HG03432 (cell line): ENCODE results near the gene PRKAA1.
"Not testable (repeated sequence)": the region's sequence is repeated elsewhere in the genome, so short reads cannot be mapped to it uniquely, and the experiment has no call there.

ENCODE experiments used
- ATAC-seq: cut with Tn5 transposase; IDR thresholded peaks from one replicate; pipeline ENCODE4 v1.9.1; 2021; ENCODE audit warnings: mild to moderate bottlenecking, moderate library complexity; ENCODE audit not compliant: unreplicated experiment

The PRKAA1 gene

DNA sequence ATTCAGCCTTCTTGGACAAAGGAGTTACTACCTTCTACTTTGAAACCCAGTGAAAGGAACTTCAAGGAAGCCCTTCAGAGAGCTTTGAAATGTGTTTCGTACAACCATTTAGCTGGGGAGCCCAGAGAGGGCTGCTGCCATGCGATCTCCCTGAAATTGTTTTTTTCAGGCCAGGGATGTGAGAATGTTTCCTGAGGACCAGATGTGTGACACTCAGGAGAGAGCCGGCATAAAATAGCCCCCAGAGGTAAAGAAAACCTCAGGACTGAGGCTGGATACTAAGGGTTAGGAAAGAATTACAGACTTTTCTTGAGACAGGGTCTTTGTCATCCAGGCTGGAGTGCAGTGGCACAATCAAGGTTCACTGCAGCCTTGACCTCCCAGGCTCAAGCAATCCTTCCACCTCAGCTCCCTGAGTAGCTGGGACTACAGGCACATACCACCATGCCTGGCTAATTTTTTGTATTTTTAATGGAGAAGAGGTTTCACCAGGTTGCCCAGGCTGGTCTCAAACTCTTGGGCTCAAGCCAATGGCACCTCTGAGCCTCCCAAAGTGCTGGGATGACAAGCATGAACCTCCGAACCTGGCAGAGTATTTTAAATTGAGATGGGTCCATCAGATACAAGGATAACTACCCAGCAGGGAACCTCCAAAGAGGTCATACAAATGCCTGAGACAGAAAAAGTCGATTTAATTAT is 28.5 kb upstream of the PRKAA1 start:
- no peak for ATAC-seq

- not testable (repeated sequence) for ATAC-seq
These were observed 27.4 kb upstream of the PRKAA1 start for GRCh38 chr5:40825461-40826043.

GRCh38 chr5:40823459-40823858 is 25.3 kb upstream of the PRKAA1 start:
- no peak for ATAC-seq

DNA sequence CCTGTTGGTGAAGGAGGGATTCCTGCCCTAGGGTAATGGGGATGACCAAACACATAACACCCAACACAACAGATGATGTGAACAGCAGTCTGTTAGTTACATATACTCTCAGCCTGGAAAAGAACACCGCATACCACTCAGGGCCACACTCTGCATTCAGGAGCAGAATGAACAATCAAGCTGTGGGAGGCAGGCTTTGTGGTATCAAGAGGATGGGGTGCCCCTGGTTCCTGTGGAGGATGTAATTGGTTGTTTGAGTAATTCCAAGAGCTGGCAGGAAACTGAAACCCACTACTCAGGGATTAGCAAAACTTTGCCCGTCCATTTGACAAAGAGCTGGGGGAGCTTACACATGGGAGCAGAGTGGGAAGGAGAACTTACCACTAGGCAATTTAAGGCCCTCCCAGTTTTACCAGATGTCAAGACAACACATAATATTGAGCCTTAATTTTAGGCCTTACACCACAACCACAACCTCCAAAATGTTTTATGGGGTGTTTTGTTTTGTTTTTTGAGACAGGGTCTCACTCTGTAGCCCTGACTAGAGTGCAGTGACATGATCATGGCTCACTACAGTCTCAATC is 15.6 kb upstream of the PRKAA1 start:
- ATAC-seq, result no peak

- no peak for ATAC-seq
These were observed 14.0 kb upstream of the PRKAA1 start for GRCh38 chr5:40812125-40812524.

- no peak for ATAC-seq
These were observed 3.8 kb upstream of the PRKAA1 start for GRCh38 chr5:40801771-40802562.

DNA sequence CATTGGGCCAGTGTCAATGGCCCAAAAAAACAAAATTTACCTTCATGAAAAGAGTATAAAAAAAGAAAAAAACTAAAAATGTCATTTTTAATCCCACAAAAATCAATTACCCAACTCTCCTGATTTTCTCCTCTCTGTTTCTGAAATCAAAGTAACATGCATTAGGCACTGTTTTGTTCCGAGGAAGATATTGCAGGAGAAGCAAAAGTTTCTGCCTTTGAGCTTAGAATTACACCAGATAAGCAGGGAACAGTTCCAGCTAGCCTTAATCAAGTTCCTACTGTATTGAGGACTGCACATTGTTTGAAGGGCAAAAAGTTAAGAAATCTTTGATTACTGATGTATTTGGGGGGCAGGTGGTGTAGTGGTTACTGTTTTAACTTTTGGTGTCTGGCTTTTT is 1.1 kb upstream of the PRKAA1 start:
- no peak for ATAC-seq

DNA sequence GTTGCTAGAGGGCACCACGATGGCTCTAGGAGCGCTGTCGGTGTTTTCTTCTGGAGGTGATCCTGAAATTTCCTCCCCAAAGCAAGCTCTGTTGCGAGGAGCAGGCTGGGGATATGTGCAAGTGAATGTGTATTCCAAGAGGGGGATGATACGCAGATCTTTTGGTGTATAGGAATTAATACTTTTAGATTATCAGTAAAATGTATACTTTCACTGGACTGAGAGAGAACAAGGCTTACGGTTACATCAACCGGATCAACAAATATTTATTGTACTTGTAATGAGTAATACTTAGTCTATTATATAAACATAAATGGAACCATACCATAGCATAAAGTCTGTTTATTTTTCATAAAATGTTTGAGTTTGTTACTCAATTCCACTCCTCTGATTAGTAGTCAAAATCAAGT is 632 bp upstream of the PRKAA1 start:
- no peak for ATAC-seq

DNA sequence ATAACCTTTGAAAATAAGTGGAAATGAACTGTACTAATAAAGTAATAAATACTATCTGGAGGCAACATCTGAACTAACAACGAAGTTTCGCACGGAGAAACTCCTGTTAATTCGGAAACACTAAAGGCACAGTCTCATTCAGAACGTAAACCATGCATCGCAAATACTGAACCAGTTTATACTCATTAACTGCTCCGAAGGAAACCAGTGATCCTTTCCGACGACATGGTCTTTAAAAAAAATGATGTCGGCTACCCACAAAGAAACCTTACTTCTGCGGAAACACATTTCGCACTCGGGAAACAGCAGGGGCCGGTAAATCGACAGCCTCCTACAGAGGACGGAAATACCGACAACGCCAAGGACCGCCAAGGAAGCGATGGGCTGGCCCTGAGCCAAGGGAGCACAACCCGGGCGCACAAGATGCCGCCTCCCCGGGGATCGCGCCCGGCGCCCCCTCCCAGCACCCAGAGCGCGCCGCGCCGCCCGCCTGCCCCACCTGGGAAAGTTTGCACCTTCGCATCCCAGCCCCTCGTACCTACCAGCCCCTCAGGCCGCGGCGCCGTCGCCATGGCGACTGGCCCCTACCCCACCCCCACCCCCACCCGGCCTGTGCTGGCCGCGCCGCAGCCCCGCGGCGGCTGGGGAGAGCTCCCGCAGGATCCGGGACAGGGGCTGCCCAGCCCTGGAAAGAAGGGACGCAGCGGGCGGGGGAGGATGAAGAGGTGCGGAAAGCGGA is 732 bp downstream of the PRKAA1 start:
- ATAC-seq, result peak; percentile 47

DNA sequence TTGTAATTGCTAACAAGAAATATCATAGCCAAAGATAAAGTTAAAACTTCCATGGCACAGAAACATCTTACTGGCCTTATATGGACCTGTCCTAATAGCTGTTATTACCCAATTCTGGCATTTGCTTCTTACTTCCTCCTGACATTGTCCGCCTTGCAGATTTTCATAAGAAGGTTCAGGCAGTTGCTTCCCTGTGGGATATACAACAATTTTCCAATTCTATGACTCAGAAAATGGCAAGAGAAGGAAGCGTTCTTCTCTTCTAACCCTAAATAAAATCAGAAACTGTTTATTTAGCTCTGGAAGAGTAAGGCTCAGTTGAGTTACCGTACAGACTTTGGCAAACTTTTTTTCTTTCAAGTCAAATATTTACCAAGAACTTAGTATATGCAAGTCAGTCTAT is 1.7 kb downstream of the PRKAA1 start:
- ATAC-seq, result no peak

- not testable (repeated sequence) for ATAC-seq
These were observed 3.3 kb downstream of the PRKAA1 start for GRCh38 chr5:40794877-40795276.

DNA sequence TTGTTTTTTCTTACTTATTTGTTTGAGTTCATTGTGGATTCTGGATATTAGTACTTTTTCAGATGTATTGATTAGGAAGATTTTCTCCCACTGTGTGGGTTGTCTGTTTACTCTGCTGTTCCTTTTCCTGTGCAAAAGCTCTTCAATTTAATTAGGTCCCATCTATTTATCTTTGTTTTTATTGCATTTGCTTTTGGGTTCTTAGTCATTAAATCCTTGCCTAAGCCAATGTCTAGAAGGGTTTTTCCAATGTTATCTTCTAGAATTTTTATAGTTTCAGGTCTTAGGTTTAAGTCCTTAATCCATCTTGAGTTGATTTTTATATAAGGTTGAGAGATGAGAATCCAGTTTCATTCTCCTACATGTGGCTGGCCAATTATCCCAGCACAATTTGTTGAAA is 3.8 kb downstream of the PRKAA1 start:
- not testable (repeated sequence) for ATAC-seq

DNA sequence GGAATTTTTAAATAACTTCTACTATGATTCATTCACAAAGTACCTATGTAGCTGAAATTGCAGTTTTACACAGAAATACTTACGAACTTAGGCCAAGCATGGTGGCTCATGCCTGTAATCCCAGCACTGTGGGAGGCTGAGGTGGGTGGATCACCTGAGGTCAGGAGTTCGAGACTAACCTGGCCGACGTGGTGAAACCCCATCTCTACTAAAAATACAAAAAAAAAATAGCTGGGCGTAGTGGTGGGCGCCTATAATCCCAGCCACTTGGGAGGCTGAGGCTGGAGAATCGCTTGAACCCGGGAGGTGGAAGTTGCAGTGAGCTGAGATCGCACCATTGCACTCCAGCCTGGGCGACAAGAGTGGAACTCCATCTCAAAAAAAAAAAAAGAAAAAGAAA is 5.5 kb downstream of the PRKAA1 start:
- not testable (repeated sequence) for ATAC-seq

- no peak for ATAC-seq
These were observed 6.4 kb downstream of the PRKAA1 start for GRCh38 chr5:40791715-40792139.

- ATAC-seq, result no peak
These were observed 7.1 kb downstream of the PRKAA1 start for GRCh38 chr5:40790947-40791593.

DNA sequence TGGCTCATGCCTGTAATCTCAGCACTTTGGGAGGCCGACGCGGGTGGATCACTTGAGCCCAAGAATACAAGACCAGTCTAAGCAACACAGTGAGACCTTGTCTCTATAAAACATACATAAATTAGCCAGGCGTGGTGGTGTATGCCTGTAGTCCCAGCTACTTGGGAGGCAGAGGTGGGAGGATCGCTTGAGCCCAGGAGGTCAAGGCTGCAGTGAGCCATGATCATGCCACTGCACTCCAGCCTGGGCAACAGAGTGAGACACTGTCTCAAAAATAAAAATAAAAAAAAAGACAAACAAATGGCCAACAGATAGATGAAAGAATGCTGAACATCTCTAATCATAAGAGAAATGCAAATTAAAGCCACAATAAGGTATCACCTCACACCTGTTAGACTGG is 9.2 kb downstream of the PRKAA1 start:
- ATAC-seq, result not testable (repeated sequence)

- no peak for ATAC-seq
These were observed 10.2 kb downstream of the PRKAA1 start for GRCh38 chr5:40787986-40788385.

DNA sequence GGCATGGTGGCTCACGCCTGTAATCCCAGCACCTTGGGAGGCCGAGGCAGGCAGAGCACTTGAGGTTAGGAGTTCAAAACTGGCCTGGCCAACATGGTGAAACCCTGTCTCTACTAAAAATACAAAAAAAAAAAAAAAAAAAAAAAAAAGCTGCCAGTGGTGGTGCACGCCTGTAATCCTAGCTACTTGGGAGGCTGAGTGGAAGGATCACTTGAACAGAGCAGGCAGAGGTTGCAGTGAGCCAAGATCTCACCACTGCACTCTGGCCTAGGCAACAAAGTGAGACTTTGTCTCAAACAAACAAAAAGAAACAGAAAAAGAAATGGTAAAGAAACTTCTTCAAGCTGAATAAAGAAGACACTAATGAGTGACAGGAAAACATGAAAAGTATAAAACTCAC is 11.5 kb downstream of the PRKAA1 start:
- not testable (repeated sequence) for ATAC-seq

GRCh38 chr5:40784916-40785315 is 13.3 kb downstream of the PRKAA1 start:
- no peak for ATAC-seq

DNA sequence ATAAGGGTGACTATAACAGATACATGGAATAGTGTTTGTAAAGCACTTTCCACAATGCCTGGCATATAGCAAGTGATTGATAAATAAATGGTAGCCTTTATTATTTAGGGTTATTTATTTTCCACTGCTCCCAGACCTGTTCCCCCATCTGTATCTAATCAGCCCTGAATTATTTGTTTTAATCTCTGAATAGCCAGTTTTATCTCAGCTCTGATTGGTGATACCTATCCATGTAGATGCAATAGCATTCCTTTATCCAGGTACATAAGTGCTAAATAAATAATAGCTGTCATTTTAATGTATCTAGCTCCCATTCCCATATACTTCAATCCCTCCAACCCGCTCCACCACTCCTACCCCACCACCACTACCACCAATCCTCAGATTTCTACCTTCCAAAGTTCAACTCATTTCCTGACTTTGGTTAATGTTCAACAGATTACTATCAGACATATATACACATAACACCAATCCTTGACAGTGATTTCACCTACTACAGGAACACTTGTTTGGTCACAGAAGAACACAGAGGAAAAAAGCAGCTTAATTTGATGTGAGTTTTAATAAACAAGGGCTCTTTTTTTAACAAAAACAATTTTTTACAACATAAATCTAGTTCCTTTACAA is 14.0 kb downstream of the PRKAA1 start:
- no peak for ATAC-seq
